Gastroesophageal sphincter (tissue), 3 donors: ENCODE results near the gene SGPP1.

Experiments
- CTCF ChIP-seq, 4 experiments: fragments of 200-600 bp in 2 of 4; fragments of 450-650 bp in 2 of 4; sonication (generic) in 1 of 4; IDR thresholded peaks; one replicate each; pipeline ENCODE4 v1.5.1; 2017 to 2019; ENCODE audit warnings: antibody characterized with exemption in 4 of 4, mild to moderate bottlenecking in 2 of 4, moderate library complexity in 2 of 4
- EP300 ChIP-seq: sonication (generic); formaldehyde crosslinking; IDR thresholded peaks from one replicate; pipeline ENCODE4 v1.6.1; 2017; ENCODE audit warnings: antibody characterized with exemption, mild to moderate bottlenecking
- POLR2A ChIP-seq, 2 donors: fragments of 450-650 bp; IDR thresholded peaks; one replicate each; pipeline ENCODE4 v1.6.1; 2017; ENCODE audit warnings: antibody characterized with exemption in 2 of 2, mild to moderate bottlenecking in 2 of 2, moderate library complexity in 1 of 2
- POLR2AphosphoS5 ChIP-seq: sonication (generic); formaldehyde crosslinking; IDR thresholded peaks from one replicate; pipeline ENCODE4 v1.6.1; 2017; ENCODE audit warnings: antibody characterized with exemption

- no peak for TF ChIP-seq CTCF (IDR thresholded peaks at IDR 0.05)
- TF ChIP-seq POLR2A (IDR thresholded peaks at IDR 0.05) = no peak
- TF ChIP-seq EP300 = no peak
- no peak for TF ChIP-seq POLR2AphosphoS5
These were observed 71.7 kb downstream of the SGPP1 start for GRCh38 chr14:63656194-63656593.
